Loucy (cell line): ENCODE data around the gene CACNA1D.

Experiments
- CTCF ChIP-seq: fragments of 200-600 bp; sonication (generic); conservative IDR thresholded peaks from 2 replicates; pipeline ENCODE4 v1.5.1; 2014; ENCODE audit warnings: mild to moderate bottlenecking, antibody characterized with exemption, low read length
- EZH2phosphoT487 ChIP-seq: fragments of 200-600 bp; IDR thresholded peaks from 2 replicates; pipeline ENCODE4 v1.6.1; 2018; ENCODE audit warnings: antibody characterized with exemption, mild to moderate bottlenecking, moderate library complexity, borderline replicate concordance

DNA sequence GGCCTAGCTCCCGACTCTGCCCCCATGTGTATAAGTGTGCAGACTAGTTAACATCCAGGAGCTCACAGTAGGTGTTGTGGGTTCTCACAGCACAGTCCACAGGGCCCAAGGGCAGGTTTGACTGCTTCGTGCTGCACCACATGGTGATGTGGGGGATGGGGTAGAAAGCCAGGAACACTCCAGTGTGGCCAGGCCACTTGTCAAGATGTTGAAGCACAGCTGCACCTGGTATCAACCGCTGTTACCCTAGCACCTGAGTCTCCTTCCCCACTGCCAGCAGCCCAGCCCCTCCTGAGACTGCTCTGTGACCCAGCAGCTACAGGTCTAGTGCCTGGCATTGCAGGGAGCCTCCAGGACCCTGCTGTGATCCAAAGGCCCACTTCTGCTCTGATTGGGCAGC lies 298.5 kb downstream of the CACNA1D start:
- TF ChIP-seq CTCF (no peak), EZH2phosphoT487 (no peak)
